Right forelimb (tissue), 1 donor: Measurements from ENCODE around the gene RASA2.
"Not testable (repeated sequence)": the region's sequence is repeated elsewhere in the genome, so short reads cannot be mapped to it uniquely, and the experiment has no call there.

Experiments
- DNase-seq: peaks from one replicate; pipeline ENCODE4 v3.0.0-alpha.2; 2018

Gene RASA2

DNA sequence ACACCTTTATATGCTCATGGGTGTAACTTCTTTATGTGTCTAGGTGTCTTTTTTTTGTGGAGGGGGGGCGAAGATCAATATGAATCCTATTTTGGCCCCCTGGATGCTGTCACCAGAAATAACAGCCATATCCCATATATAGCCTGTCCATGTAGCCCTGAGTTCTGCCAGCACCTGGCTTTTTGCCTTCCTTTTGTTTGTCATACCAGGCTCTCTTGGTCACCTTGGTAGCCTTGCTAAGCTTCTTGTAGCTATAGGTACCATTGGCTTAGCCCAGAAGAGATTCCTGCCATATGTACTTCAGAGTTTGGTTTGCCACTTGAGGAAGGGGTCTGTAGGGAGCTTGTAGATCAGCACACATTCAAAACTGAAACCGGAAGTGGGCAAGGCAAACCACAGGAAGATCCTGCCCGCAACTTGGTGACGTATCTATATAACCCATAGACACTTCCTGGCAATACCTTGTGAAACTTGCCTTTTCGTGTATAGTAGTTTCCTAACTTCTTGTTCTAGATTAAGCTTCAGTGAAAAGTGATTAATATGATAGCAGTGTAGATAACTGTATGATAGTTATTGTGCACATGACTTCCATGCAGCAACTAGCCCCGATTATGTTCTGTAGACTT is 11.9 kb downstream of the RASA2 start:
- no peak for DNase-seq

DNA sequence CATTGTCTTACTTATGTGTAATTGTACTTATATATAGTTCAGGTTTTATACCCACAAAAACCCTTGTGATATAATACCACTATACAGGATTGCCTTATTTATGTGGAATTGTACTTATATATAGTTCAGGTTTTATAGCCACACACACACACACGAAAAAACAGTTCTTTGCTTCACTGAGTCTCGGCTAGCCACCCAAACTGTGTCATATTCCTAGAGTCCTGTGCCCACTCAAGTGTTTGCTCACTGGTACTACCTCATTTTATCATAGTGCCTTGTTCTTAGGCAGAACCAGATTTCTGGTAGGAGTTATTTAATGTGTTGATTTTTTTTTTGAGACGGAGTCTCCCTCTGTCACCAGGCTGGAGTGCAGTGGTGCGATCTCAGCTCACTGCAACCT is 12.5 kb downstream of the RASA2 start:
- no peak for DNase-seq

- no peak for DNase-seq
Measured at GRCh38 chr3:141499965-141500364, 13.1 kb downstream of the RASA2 start.

- no peak for DNase-seq
Measured at GRCh38 chr3:141500397-141500796, 13.6 kb downstream of the RASA2 start.

DNA sequence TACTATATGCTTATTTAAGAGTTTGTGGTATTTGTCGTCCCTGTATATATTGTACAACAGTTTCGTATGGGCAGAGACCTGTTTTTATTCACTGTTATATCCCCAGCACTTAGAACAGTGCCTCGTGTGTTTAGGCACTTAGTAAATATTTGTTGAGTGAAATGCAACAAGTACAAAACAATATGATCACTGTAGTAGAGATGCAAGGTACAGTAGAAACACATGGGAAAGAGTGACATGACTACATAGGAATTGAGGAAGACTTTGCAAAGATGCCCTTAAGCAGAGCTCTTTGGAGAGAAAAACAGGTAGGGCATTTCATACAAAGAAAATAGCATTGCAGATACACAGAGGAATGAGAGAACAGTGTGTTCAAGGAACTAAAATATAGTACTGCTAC is 18.3 kb downstream of the RASA2 start:
- no peak for DNase-seq

GRCh38 chr3:141506071-141506470 is 19.2 kb downstream of the RASA2 start:
- DNase-seq: no peak

- DNase-seq: no peak
Measured at GRCh38 chr3:141507392-141508066, 20.7 kb downstream of the RASA2 start.

GRCh38 chr3:141508067-141508436 is 21.2 kb downstream of the RASA2 start:
- DNase-seq: no peak

DNA sequence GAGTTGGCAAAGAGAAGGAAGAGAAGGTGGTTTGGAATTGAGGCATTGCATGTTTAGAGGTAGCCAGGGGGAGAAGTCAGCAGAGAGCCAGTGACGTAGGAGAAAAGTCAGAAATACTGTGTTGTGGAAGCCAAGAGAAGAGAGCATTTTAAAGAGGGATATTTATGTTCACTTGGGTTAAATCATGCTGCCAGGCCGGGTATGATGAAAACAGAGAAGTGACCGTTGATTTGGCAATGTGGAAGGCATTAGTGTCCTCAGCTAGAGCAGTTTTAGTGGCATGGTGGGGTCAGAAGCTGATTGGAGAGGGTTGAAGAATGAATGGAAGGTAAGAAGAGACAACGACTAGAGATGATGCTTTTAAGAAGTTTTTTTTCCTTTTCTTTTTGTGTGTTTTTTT is 24.5 kb downstream of the RASA2 start:
- no peak for DNase-seq

GRCh38 chr3:141514382-141514781 is 27.6 kb downstream of the RASA2 start:
- no peak for DNase-seq

DNA sequence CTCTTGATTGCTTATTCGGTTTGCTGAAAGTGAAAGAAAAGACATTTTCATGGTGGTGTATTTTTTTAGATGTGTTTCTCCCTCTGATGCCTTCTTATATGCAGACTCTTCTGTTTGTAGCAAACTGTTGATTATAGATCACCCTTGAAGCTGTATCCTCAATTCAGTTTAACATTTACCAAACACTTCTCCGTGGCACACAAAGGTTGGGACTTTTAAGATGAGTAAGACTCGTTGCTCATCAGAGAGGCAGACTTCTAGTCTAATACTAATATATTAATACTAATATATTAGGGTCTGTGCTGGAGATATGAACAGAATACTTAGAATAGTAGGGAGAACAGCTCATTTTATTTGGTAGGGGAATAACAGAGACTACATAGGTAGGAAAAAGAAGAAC is 32.8 kb downstream of the RASA2 start:
- DNase-seq: no peak

- no peak for DNase-seq
Measured at GRCh38 chr3:141521781-141522180, 35.0 kb downstream of the RASA2 start.

DNA sequence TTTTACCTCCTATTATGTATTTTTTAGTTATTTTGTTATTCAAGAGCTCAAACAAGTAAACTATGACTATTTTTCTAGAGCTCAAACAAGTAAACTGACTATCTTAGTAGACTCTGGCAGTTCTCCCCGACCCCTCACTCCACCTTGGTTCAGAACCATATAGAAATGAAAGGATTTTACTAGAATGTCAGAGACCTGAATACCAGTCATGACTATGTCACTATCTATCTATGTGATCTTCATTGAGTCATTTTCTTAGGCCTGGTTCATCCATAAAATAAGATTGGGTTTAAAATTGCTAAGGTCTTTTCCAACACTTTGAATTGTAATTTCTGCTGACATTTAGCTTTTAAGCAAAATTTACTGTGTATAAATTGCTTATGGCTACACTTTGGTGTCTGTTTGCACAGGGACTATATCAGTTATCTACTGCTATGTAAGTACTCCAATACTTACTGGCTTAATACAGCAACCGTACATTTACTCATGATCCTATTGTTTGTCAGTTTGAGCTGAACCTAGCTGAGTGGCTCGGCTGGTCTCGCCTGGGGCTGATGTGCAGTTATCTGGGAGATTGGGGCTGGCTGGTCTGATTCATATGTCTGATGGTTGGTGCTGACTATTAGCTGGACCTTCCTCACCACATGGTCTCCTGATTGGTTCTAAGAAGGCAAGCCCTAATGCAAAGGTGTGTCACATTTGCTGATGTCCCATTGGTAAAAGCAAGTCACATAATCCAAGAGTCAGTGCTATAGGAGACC is 37.0 kb downstream of the RASA2 start:
- no peak for DNase-seq

DNA sequence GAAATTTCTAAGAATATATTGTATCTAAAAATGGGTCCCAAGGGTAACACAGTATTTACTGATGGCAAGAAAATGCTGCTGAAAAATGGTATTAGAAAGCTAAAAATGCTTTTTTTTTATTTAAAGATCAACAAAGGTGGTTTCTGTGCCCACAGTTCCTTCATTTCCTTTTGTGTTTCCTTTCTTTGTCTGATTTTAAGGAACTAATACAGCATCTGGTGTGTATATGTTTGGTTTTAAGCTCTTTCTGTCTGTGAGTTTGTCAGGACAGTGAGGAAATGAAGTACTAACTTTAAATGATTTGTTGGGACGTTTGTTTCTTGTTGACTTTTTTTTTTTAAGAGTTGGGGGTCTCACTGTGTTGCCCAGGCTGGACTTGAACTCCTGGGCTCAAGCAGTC is 38.2 kb downstream of the RASA2 start:
- no peak for DNase-seq

DNA sequence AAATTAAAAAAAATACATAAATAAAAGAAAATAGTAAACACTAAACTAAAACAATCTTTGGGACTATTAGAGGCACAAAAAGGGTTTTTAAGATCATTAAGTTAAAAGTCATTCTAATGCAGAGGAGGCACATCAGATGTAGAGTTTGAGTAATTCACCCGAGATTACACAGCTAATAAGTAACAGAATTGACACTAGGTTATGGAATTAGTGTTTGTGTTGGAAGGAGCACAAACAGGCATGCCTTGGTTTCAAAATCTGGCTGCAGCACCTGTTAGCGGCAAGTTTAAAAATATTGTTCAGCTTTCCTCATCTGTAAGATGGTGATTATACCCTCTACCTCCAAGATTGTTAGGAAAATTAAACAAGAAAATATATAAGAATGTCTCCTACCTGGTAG is 39.0 kb downstream of the RASA2 start:
- DNase-seq: no peak

- DNase-seq: no peak
Measured at GRCh38 chr3:141526709-141527108, 39.9 kb downstream of the RASA2 start.

DNA sequence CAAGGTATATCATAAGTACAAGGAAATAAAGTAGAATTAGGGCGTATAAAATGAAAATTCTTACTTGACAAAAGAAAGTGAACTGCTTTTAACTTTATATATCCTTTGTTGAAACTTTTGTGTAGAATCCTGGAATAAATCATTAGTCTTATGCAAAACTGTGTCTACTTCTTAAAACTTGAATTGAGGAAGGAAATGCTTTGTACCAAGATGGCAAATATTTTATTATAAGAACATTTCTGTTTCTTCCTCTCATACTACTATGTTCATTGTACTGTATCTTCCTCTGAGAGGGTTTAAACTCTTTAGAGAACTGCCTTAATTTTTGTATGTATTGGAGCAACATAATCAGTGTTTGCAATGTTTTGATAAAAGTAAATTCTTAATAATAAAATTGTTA is 42.0 kb downstream of the RASA2 start:
- DNase-seq: no peak

- DNase-seq: no peak
Measured at GRCh38 chr3:141529256-141529655, 42.4 kb downstream of the RASA2 start.

DNA sequence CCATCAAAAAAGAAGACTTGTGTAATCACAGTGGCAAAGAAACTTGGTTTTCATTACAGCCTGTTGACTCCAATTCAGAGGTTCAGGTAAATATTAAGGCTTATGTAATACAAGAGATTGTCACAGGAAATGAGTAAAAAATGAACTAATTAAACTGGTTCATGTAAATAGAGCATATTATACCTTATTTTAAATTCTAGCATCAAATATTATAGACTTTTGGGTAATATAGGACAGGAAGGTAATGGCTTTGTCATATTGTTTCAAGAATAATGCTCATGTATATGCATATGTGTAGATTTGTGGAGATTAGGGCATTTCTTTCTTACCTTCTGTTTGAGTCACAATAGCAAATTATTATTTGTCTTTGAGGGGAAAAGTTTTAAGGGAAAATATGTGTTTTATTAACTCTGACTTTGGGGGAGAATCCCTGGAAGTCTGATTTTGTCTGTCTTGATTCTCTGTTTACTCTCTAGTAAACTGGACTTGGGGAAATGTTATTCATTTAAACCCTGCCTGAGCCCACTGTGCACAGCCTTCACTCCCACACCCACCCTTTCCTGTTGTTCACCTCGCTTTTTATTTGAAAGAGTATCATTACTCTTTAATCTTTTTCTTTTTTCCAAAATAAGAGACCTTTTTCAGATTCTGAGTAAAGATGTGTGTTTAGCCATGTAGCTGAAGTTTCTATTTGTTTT is 43.0 kb downstream of the RASA2 start:
- no peak for DNase-seq

DNA sequence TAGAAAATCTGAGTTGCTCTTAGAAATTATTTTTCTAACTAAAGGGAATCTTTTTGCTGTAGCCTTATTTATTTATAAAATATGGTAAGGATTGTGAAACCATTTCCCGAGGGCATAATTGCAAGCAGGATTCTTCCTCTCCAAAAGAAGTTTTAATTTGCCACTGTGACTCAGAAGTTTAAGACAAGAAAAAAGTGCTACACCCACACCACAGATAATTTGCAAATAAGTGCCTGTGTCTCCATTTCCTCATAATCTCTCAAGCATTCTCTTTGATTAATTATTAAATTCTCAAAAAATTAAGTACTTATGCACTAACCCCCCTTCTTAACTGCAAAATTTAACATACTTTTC is 43.6 kb downstream of the RASA2 start:
- no peak for DNase-seq

GRCh38 chr3:141532609-141533008 is 45.8 kb downstream of the RASA2 start:
- DNase-seq: no peak

DNA sequence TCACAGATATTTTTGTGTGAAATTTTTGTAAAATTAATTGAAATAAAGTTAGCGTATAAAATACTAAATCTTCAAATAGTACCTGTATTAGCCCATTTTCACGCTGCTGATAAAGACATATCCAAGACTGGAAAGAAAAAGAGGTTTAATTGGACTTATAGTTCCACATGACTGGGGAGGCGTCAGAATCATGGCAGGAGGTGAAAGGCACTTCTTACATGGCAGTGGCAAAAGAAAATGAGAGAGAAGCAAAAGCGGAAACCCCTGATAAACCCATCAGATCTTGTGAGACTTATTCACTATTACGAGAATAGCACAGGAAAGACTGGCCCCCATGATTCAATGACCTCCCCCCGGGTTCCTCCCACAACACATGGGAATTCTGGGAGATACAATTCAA is 49.2 kb downstream of the RASA2 start:
- DNase-seq: not testable (repeated sequence)

DNA sequence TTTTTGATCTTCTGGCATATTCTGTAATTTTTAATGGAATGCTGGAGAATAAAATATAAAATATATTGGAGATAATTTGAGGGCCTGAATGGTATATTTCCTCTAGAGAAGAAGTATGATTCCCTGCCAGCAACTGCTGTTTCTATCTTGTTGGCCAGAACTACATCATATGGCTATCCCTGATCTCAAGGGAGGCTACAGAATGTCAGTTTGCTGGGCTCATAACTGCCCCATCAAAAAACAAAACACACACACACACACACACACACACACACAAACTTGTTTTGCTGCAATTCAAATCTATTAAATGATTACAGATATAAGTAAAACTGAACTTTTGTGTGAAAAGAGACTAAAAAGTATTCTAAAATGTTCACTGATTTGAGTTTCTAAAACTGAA is 51.0 kb downstream of the RASA2 start:
- no peak for DNase-seq
